Progenitor cell of endocrine pancreas (in vitro differentiated cells): Measurements from ENCODE around the gene INPPL1. TPM values are rescaled to one million over a fixed set of nuclear protein-coding genes. Genes with fewer than 3 reads are reported as not detected.

Experiments
- DNase-seq: peaks from one replicate; pipeline ENCODE4 v3.0.0; 2021; ENCODE audit warnings: low spot score; ENCODE audit not compliant: unreplicated experiment
- H3K27ac Mint-ChIP-seq: 2 replicates; pipeline ENCODE4 v1.8.0; 2021; ENCODE audit warnings: mild to moderate bottlenecking, moderate library complexity, mixed read lengths
- H3K27me3 Mint-ChIP-seq: 2 replicates; pipeline ENCODE4 v1.8.0; 2021; ENCODE audit warnings: mixed read lengths
- H3K36me3 Mint-ChIP-seq: 2 replicates; pipeline ENCODE4 v1.8.0; 2022; ENCODE audit warnings: mixed read lengths; ENCODE audit not compliant: insufficient read depth
- H3K4me1 Mint-ChIP-seq: 2 replicates; pipeline ENCODE4 v1.8.0; 2021; ENCODE audit warnings: low read depth, mixed read lengths
- H3K4me3 Mint-ChIP-seq: 2 replicates; pipeline ENCODE4 v1.8.0; 2021; ENCODE audit warnings: low read depth, mild to moderate bottlenecking, moderate library complexity, mixed read lengths
- H3K9me3 Mint-ChIP-seq: 2 replicates; pipeline ENCODE4 v1.8.0; 2021; ENCODE audit warnings: low read depth, mixed read lengths
- CTCF ChIP-seq: fragments of 200-600 bp; sonication (generic); IDR thresholded peaks from one replicate; pipeline ENCODE4 v1.5.0; 2021; ENCODE audit warnings: antibody characterized with exemption, mild to moderate bottlenecking; ENCODE audit not compliant: unreplicated experiment
- total RNA-seq: library from RNA; stranded (reverse); gene quantifications from 2 replicates; pipeline ENCODE4 v1.2.1, GENCODE V29; 2021

INPPL1 gene
- total RNA-seq, 1 donor from 2014 or later = 394 TPM

DNA sequence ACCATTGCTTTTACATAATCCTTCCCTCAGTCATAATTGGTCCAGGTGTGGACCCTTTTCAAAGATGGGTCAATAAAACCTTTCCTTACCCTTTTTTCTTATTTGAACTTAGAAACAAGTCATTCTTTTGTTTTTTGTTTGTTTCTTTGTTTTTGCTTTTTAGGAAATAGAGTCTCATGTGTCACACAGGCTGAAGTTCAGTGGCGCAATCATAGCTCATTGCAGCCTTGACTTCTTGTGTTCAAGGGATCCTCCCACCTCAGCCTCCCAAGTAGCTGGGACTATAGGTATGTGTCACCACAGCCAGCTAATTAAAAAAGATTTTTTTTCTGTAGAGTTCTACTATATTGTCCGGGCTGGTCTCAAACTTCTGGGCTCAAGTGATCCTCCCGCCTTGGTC is 28.8 kb downstream of the INPPL1 start:
- Mint-ChIP-seq H3K4me3 (no peak overlapping the region), H3K4me1 (no peaks in the 10 kb centered on the region), H3K27me3 (peaks cover 44% of the 10 kb centered on the region), H3K27ac (no peak overlapping the region), H3K9me3 (no peaks in the 10 kb centered on the region), H3K36me3 (no peaks in the 10 kb centered on the region)
- no peak for DNase-seq
- TF ChIP-seq CTCF = no peak

DNA sequence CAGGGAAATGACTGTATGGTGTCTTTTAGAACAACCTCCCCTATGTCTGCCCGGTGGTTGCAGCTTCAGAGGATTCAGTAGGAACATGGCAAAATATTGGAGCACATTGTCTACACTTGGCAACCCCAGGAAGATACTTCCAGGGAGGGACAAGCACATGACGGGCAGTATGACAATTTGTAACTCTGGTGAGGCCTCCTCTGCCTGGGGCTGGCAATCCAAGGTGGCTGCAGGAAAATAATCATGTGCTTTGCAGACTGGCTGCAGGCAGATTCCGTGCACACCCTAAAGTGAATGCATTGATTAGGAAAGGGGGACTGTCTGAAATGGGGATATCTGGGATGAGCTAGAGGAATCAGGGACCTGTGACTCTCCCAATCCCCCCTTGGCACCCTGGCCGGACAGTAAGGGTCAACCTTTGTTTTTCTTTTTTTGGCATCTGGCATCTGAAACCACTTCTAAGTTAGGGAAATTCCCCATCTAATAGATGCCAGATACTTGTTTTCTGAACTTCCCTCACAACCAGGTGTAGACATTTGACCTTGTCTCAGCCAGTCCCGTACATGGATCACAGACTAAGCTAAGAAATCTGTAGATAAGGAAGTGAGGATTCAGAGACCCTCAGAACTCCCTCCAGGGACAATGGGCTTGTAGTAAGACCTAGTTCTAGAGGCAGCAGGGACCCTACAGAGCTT is 29.9 kb downstream of the INPPL1 start:
- no peak for TF ChIP-seq CTCF
- H3K4me3 Mint-ChIP-seq = no peak overlapping the region
- H3K27ac Mint-ChIP-seq = no peak overlapping the region
- DNase-seq = no peak
- H3K9me3 Mint-ChIP-seq = no peaks in the 10 kb centered on the region
- peaks cover 40% of the 10 kb centered on the region for H3K27me3 Mint-ChIP-seq
- no peaks in the 10 kb centered on the region for H3K36me3 Mint-ChIP-seq
- no peaks in the 10 kb centered on the region for H3K4me1 Mint-ChIP-seq

DNA sequence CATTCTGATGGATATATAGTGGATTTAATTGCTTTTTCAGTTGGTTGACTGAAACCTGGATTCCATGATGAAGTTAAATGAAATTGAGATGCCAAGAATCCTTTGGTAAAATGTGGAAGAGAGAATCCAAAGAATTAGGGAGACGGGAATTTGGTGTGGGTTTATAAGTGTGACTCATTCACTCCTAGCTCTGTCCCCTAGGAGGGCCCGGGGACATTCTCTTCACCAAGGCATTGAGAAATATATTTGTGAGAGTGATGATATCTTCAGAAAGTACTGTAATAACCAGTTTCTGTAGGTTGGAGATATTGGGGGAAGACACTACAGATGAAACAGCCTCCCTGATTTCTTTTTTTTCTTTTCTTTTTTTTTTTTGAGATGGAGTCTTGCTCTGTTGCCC is 33.0 kb downstream of the INPPL1 start:
- DNase-seq = no peak
- TF ChIP-seq CTCF = no peak
- no peaks in the 10 kb centered on the region for H3K36me3 Mint-ChIP-seq
- H3K27ac Mint-ChIP-seq = no peak overlapping the region
- no peaks in the 10 kb centered on the region for H3K9me3 Mint-ChIP-seq
- H3K4me1 Mint-ChIP-seq = no peaks in the 10 kb centered on the region
- H3K27me3 Mint-ChIP-seq = peaks cover 17% of the 10 kb centered on the region
- no peak overlapping the region for H3K4me3 Mint-ChIP-seq

DNA sequence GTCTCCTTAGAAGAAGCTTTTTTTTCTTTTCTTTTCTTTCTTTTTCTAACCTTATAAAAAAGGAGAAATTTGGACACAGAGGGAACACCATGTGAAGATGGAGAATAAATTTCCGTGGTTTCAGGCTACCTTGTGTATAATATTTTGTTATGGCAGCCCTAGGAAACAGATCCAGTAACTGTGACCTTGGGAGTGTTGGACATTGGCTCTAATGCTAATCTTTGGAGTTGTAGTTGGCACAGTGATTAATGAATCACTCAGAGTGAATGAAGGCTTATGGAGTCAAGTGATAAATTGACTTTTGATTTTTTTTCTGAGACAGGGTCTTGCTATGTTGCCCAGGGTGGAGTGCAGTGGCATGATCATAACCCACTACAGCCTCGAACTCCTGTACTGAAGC is 34.9 kb downstream of the INPPL1 start:
- Mint-ChIP-seq H3K9me3 (no peaks in the 10 kb centered on the region), H3K27ac (no peak overlapping the region), H3K4me1 (no peaks in the 10 kb centered on the region), H3K4me3 (no peak overlapping the region), H3K27me3 (peaks cover 20% of the 10 kb centered on the region), H3K36me3 (no peaks in the 10 kb centered on the region)
- no peak for DNase-seq
- no peak for TF ChIP-seq CTCF

DNA sequence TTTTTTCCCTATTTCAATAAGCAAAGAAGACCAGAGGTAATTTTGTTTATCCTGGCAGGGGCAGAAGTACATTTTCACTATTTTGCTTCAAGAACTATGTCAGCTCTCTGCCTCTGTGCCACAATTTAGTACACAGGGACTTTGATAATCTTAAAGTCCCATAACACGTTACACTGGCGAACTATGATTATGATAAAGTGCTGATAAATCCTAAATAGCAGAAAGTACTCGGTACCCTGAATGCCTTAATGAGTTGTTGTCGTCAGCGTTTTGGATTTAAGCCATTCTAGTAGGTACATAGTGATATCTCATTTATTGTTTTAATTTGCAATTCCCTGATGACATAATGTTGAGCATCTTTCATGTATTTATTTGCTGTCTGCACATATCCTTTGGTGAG is 36.0 kb downstream of the INPPL1 start:
- DNase-seq = no peak
- Mint-ChIP-seq H3K27ac (no peak overlapping the region), H3K4me3 (no peak overlapping the region), H3K36me3 (no peaks in the 10 kb centered on the region), H3K27me3 (peaks cover 16% of the 10 kb centered on the region), H3K9me3 (no peaks in the 10 kb centered on the region), H3K4me1 (no peaks in the 10 kb centered on the region)
- no peak for TF ChIP-seq CTCF
